ENCODE results near the gene RAB11FIP5.
"Not testable (repeated sequence)": the region's sequence is repeated elsewhere in the genome, so short reads cannot be mapped to it uniquely, and the experiment has no call there.

Gene RAB11FIP5

GRCh38 chr2:73070643-73071359, 41.9 kb downstream of the RAB11FIP5 start:
- DNase-seq (ENCODE audit: low read depth), result peak; percentile 18

DNA sequence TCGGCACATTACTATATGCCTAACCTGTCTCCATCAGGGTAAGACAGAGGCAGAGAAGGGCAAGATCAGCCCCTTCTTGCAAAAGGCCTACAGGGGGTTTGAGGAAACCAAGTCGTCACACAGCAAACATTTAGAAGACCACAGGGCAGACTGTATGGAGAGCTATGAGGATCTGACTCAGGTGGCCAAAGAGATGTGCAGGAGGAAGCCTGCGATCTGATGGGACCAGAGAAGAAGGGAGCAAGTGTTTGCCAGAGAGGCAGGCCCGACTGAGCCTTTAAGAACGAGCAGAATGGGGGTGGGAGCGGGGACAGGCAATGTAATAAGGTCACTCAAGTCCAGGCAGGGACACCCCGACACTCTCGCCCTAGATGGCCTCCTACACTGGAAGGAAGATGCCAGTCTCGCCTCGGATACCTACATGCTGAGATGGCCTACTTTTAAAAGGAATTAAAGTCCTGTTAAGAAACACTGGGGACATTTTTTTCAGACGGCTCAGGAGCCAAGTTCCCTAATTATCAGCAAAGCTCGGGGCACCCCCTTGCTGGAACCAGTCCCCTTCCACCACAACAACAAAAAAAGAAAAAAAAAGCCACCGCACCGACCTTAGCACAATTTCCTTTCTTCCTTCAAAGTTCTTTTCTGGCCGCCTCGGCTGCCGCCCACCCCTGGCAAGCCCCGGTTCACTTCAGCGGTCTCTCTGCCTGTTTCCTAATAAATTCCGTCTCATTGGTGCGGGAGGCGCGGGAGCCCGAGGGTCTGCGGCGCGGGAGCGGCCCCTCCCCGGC, 42.7 kb downstream of the RAB11FIP5 start:
- DNase-seq (ENCODE audit: low read depth), result no peak

DNA sequence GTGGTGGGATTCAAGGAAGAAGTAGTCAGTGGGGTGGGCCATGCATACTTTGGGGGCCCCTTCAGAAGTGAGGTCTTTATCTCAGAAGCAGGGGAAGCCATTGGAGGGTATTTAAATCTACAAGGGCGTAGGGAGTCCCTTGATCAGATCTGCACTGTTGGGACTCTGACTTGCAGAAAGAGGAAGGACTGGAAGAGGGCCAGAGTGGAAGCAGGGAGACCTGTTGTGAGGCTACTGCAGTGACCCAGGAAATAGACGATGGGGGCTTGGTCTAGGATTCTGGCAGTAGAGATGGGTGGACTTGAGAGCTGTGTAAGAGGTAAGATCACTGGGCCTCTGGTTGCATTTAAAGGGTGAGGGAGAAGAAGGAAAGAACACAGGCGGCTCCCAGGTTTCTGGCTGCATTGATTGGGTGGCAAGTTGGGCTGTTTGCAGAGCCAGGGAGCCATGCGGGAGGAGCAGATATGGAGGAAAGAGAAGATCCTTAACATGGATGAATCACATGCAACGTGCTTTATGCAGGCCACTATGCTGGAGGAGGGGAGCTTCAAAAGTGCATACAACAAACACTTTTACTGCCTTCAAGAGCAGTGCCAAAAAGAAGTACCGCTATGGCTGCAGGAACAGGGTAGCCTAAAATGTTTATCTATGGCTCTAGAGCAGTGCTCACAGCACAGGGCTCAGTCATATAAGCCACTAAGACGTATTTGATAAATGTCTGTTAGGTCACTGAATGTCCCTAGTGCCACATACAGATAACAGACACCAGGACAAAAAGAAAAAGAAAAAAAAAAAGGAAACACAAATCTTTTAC, 43.5 kb downstream of the RAB11FIP5 start:
- DNase-seq (ENCODE audit: low read depth), result no peak

GRCh38 chr2:73068147-73068546, 44.6 kb downstream of the RAB11FIP5 start:
- no peak for DNase-seq (ENCODE audit: low read depth)

- DNase-seq (ENCODE audit: low read depth), result no peak
These were observed 45.7 kb downstream of the RAB11FIP5 start for GRCh38 chr2:73067043-73067442.

- not testable (repeated sequence) for DNase-seq (ENCODE audit: low read depth)
These were observed 47.7 kb downstream of the RAB11FIP5 start for GRCh38 chr2:73065070-73065469.

DNA sequence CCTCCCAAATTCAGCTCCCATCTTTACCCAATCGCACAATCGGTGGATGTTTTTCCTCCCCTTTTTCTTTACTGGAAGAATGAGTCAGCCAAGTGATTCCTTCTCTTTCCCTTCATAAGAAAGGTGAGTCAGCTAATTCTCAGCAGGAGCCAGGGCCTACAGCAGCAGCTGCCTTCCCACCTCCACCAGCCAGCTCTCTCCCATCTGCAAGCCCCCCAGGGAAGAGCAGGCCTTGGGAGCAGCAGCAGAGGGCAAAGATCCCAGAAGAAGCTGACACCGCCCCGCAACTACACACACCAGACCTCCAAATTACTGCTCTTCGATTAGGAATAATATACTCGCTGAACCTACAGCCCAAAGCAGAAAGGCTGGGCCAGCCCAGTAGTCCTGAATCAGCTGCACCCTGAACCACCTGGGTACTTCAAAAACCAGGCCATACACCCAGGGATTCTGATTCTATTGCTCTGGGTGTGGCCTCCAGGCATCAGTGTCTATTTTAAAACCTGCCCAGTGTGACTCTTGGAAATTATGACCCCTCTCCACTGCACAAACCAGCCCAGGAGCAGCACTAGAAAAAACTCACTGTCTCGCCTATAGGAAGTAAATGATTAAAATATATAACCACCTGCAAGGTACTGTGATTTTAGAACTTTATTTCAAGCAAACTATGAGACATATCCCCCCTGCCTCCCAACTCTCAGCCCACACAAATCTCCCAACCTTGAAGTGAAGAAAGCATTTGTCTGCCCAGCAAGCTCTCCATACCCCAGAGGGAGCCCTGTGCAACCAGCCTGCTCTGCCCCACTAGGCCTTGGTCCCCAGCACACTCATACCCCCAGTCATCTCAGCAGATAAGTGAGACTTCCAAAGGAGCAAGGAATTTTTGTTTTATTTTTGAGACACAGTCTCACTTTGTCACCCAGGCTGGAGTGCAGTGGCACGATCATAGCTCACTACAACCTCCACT, 48.6 kb downstream of the RAB11FIP5 start:
- no peak for DNase-seq (ENCODE audit: low read depth)

- DNase-seq (ENCODE audit: low read depth), result no peak
These were observed 49.3 kb downstream of the RAB11FIP5 start for GRCh38 chr2:73063472-73063871.

- DNase-seq (ENCODE audit: low read depth), result no peak
These were observed 53.6 kb downstream of the RAB11FIP5 start for GRCh38 chr2:73059106-73059505.

DNA sequence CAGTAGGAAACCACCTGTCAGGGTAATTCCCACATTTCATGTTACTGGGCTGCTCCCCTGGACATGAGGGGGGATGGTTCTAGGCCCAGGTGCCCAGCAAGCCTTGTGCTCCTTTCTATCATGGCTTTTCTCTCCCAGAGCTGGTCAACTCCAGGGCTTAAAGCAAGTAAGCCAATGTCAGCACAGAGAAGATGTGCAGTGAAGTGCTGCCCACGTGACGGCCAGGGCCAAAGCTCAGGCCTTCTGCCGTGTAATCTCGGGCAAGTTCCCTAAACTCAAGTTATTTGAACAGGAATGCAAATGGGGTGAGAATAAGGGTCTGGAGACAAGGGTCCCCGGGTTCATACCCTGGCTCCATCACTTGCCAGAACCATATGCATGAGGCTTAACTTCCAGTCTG, 57.8 kb downstream of the RAB11FIP5 start:
- DNase-seq (ENCODE audit: low read depth), result no peak

GRCh38 chr2:73053316-73054114, 59.2 kb downstream of the RAB11FIP5 start:
- no peak for DNase-seq (ENCODE audit: low read depth)

DNA sequence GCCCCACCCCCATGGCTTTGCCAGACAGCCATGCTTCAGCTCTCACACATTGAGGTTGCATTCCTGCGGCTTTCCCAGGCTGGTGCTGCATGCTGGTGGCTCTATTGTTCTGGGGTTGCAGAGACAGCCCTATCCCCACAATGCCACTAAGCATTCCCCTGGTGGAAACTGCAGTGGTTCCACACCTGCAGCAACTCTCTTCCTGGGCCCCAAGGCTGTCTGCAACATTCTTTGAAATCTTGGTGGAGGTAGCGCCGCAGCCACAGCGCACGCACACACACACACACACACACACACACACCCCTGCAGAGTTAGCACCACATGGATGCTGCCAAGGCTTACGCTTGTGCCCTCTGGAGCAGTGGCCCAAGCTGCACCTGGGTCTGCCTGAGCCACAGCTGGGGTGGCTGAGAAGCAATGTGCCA, 62.6 kb downstream of the RAB11FIP5 start:
- no peak for DNase-seq (ENCODE audit: low read depth)

- no peak for DNase-seq (ENCODE audit: low read depth)
These were observed 68.6 kb downstream of the RAB11FIP5 start for GRCh38 chr2:73043929-73044832.

- DNase-seq (ENCODE audit: low read depth), result no peak
These were observed 69.5 kb downstream of the RAB11FIP5 start for GRCh38 chr2:73043276-73043675.

DNA sequence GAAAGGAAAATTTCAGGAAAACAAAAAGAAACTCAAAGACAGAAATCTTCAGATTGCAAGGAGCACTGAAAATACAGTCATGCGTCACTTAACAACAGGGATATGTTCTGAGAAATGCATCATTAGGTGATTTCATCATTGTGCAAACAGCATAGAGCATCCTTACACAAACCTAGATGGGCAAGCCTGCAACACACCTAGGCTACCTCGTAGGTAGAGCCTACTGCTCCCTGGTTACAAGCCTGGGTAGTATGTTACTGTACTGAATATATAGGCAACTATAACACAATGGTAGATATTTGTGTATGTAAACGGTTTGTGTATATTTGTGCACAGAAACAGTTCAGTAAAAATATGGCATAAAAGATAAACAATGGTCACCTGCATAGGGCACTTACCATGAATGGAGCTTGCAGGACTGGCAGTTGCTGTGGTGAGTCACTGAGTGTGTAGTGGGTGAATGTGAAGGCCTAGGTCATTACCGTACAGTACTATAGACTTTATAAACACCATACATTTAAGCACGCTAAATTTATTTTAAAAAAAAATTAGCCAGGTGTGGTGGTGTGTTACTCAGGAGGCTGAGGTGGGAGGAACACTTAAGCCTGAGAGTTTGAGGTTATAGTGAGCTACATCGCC, 74.7 kb downstream of the RAB11FIP5 start:
- no peak for DNase-seq (ENCODE audit: low read depth)

DNA sequence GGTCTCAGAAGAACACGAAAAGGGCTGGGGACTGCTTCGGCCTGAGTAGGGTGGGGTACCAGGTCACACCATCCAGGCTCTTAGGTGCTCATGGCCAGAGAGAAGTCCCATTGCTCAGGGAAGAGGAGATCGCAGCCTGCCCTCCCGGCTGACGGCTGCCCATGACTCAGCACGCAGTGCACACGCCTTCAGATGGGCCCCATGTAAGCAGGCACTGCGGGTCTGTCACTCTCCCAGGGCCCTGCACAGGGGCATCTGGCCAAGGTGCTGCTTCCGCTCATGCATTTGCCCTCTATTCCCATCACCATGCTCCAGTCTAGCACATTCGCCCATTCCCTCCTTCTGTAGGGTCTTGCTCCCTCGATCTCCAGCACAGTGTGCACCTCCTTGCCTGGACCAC, 76.0 kb downstream of the RAB11FIP5 start:
- no peak for DNase-seq (ENCODE audit: low read depth)

- DNase-seq (ENCODE audit: low read depth), result no peak
These were observed 76.6 kb downstream of the RAB11FIP5 start for GRCh38 chr2:73035899-73036711.

All from stimulated activated CD4-positive, alpha-beta T cell treated with anti-CD3 and anti-CD28 coated beads, Interleukin-2, amount 100 ng/mL, for 4 hours (primary cell).